ENCODE data around the gene SPTA1.

SPTA1 gene

GRCh38 chr1:158681606-158682005, 4.9 kb downstream of the SPTA1 start:
- no peak for DNase-seq

DNA sequence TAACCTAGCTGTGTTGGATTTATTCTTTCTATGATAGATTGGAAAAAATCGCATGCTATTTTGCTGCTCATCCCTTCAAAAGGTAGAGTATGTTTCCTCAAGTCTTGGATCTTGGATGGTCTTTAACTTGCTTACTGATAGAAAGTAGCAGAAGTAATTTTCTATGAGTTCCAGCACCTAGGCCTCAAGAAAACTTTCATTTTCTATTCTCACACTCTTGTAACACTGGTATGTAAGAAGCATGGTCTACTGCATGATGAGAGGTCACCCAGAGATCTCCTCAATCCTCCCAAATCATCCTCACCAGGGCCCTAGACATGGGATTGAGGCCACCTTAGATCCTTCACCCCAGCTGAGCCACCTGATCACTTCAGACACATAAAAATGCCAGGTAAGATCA, 7.2 kb downstream of the SPTA1 start:
- DNase-seq = no peak

GRCh38 chr1:158675563-158676323, 10.8 kb downstream of the SPTA1 start:
- DNase-seq = no peak

DNA sequence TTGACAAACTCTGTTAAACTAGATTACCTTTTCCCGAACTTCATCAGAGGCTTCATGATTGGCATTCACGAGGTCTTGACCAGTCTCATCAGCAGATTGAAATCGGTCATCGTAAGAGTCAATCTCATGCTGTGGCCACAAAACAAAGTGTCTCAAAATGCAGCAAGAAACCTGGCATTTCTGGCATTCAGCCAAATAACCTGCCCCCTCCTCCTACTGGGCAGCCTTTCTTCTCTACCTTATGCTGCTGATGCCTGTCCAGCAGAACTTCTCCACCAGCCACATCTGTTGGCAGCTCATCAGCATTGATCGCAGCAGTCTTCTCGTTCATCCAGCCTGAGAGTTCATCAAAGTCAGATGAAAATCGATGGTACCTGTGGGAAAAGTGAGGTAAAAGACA, 12.2 kb downstream of the SPTA1 start:
- DNase-seq = no peak

DNA sequence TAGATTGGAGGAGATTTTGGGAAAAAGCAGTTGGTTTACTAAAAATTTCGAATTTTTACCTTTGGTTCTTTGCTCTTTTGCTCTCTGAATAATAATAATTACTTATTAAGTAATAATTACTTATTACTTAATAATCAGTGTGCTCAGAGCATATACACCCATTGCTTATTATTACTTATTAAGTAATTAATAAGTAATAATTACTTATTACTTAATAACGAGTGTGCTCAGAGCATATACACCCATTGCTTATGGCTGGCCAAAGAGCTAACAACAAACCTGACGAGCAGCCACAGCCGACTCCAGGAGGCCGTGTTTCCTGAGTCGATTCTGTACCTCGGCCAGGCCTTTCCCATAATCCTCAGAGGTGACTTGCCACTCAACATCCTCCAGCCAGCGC, 20.5 kb downstream of the SPTA1 start:
- no peak for DNase-seq

GRCh38 chr1:158654571-158654970, 31.9 kb downstream of the SPTA1 start:
- no peak for DNase-seq

DNA sequence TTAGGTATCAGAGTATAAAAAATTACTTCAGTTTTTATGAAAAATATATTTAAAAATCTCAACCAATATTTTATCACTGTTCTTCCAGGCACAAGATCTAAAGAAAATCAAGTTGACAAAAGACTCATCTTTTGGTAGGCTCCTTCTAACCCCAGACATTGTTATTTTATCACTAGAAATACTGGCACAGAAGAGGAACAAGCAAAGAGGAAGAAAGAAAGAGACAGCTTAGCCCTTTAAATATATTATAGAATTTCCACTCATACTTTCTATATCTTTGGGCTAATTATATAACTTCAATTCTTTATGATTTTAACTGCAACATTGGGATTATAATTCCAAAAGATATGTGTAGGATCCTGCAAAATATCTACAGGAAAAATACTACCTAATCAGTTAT, 32.4 kb downstream of the SPTA1 start:
- DNase-seq = no peak

DNA sequence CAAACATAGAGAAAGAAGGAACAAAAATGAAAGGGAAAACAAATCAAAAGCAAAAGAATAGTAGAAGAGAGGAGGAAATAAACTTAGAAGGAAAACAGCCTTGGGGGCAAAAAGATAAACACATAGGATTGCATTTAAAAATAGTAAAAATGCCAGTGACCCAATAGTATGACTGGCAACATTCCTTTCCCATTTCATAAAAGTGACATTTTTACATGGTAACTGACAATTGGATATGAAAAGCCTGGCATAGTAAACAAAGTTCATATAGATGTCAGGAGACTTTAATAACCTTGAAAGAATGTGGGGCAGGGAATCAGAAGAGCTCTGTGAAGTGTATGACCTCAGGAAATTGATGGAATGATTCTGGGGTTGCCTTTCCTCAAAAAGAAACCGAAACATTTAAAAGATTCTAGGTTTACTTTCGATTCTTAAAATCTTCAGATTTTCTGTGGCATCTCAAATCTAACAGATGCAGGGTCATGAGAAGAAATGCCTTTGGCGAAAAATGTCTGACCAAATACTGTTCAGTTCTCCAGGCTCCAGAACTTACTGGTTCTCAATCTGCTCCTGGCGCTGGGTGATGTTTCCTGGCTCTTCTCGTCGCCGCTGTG, 33.7 kb downstream of the SPTA1 start:
- no peak for DNase-seq

- no peak for DNase-seq
Measured at GRCh38 chr1:158649052-158649451, 37.5 kb downstream of the SPTA1 start.

DNA sequence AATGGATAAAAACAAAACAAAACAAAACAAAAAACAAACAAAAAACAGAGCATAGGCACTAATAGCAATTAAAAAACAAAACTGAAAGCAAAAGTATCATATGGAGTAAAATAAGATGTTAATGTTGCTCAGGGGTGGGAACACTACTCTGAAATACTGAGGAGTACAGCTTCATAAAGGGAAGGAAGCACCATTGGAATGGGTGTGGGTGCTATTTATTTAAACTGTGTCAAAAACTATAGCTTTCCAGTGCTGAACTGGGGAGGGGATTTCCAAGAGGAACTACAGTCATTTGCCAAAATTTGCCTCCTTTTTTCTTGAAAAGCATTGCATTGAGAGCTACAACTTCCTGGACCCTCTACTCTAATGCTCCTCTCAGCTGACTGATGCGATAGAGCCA, 40.0 kb downstream of the SPTA1 start:
- no peak for DNase-seq

DNA sequence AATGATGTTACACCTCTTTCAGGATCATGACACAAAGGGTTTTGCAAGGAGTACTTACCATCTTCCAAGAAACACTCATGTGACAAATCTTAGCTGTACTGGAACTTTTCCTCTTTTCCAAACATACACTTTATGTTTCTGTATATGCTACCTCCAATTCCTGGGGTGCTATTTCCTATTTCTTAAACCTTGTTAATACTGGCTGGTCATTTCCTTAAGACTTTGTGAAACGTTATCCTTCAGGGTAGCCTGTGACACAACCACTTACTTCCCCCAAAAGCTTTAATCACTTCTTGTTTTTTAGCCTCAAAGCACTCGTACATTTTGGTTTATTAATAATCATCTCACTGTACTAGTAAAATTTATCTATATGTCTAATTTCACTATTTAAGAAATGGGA, 42.1 kb downstream of the SPTA1 start:
- DNase-seq = no peak

GRCh38 chr1:158638904-158639303, 47.6 kb downstream of the SPTA1 start:
- no peak for DNase-seq

DNA sequence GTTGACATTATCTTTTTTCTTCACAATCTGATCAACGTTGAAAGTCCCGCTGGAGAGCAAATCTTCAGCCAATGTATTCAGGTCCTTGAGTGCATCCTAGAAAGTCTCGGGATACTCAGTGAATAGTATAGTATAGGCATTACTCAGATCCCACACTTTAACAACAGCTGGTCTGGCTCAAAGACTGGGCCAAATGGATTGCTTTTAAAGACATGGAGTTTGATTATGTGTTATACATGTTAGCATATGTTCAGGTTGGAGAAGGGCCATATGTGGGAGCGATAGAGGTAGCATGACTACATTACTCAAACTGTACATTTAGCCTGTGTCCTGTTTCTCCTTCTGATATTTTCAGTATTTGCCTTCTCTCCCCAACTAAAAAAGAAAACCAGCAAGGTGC, 48.4 kb downstream of the SPTA1 start:
- DNase-seq = no peak

DNA sequence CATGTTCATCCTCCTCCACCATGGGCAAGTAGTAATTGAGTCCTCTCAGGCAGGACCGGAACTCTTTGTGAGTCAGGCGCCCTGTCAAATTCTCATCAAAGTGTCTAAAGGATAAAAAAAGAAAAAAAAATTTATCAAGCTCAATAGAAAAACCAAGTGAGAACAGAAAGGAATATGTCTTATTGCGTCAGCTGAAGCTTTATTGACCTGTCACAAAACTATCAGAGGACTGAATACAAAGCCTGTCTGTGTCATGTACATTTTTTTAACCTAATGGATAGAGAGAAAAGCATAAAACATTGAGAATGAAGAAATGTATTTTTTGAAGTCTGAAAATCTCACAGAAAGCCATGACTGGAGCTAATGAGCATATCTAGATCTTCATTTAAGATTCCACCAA, 72.8 kb downstream of the SPTA1 start:
- DNase-seq = no peak

- no peak for DNase-seq
Measured at GRCh38 chr1:158611916-158612315, 74.6 kb downstream of the SPTA1 start.

DNA sequence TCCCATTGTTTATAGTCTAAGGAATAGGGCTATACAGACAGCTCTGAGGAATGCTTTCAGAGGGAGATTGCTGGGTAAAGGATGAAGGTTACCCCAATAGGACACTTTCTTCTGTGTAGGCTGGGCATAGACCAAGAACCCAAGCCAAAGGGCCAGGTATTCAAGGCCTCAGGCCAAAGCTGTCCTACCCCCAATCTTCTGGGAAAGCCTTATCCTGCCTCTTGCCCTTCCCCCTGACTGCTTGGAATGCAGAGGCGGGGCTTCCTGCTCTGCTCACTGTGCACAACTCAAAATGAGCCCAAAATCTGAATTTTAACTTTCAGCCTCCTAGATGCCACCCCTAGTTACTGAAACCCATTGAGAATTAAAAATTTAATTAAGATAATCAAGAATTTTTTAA, 79.2 kb downstream of the SPTA1 start:
- DNase-seq = no peak

GRCh38 chr1:158604968-158605367, 81.5 kb downstream of the SPTA1 start, which contains the start of gene OR10Z1:
TSS of gene OR10Z1 (plus strand) at chr1:158605268. CDS start at chr1:158606439, 1,171 bp downstream.
- DNase-seq = no peak

DNA sequence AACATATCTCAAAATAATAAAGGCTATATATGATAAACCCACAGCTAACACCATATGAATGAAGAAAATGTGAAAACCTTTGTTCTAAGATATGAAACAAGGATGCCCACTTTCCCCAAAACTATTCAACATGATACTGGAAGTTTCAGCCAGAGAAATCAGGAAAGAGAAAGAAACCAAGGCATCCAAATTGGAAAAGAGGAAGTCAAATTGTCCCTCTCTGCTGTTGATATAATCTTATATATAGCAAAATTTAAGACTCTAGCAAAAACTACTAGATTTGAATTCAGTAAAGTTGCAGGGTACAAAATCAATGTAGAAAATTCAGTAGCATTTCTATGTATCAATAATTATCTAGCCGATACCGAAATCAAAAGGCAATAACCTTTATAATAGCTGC, 85.8 kb downstream of the SPTA1 start:
- no peak for DNase-seq

DNA sequence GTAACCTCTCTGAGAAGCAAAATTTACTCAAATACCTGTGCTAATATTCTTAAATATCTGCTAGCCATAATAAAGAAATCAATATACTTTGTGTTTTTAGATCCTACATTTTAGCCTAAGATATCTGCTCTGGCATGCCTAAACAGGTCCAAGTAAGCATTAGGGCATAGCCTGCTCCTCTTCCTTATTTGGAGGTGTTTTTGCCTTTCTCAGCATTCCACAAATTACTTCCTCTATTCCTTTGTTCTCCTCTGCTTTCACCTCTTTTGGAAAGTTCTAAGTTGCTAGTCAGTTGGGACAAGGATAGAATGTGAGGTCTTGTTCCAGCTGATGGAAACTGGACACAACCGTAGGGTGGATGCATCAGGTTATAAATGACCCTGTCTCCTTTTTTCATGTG, 99.6 kb downstream of the SPTA1 start:
- DNase-seq = no peak

GRCh38 chr1:158583962-158584361, 102.6 kb downstream of the SPTA1 start:
- DNase-seq = no peak

- no peak for DNase-seq
Measured at GRCh38 chr1:158579733-158580132, 106.8 kb downstream of the SPTA1 start, which contains the start of gene OR10X1. TSS of gene OR10X1 (minus strand) at chr1:158579899. CDS start at chr1:158579899, 0 bp downstream.

DNA sequence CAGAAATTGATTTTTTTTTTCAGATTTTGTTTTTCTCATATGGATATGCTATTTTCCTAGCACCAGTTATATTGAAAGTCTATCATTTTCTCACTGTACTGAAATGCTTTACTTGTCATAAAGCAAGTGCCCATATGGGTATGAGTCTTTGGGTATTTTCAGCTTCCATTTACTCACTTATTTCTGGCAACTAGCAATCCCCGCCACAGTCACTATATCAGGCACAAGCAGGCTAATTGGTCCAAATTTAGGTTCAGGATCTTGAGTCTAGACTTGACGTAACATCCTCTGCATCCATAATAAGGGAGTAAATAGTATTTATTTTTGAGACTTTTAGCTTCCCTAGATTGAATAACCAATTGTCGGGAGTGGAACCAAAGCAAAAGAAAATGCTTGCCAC, 109.0 kb downstream of the SPTA1 start:
- DNase-seq = no peak

- no peak for DNase-seq
Measured at GRCh38 chr1:158572226-158572625, 114.3 kb downstream of the SPTA1 start.

- DNase-seq = no peak
Measured at GRCh38 chr1:158570480-158570879, 116.0 kb downstream of the SPTA1 start, which contains the start of gene OR6P1. TSS of gene OR6P1 (minus strand) at chr1:158570580. CDS start at chr1:158563604, 6,976 bp downstream.

DNA sequence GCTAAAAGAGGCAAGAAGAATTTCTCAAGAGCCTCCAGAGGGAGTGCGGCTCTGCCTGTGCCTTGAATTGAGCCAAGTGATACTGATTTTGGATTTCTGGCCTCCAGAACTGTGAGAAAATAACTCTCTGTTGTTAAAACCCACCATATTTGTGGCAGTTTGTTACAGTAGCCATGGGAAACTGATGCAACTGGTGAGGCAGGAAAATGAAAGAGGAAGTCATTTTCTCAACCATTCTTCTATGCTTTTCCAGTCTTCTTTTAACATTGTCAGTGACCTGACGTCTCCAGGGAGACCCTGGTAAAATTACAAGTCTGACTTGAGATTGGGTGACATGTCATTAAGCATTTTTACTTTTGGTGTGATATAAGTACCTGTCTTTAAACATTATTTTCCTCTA, 121.9 kb downstream of the SPTA1 start:
- no peak for DNase-seq

Measured in activated CD4-positive, CD25-positive, alpha-beta regulatory T cell treated with anti-CD3 and anti-CD28 coated beads, Interleukin-2, amount 50 U/mL, for 72 hours (primary cell).